ENCODE measurements around the gene PIK3AP1.
"Not testable (repeated sequence)": the region's sequence is repeated elsewhere in the genome, so short reads cannot be mapped to it uniquely, and the experiment has no call there.

Gene PIK3AP1

GRCh38 chr10:96695366-96695765, 24.9 kb downstream of the PIK3AP1 start:
- no peak for DNase-seq

- no peak for DNase-seq
Observed at GRCh38 chr10:96693431-96693830, 26.9 kb downstream of the PIK3AP1 start.

DNA sequence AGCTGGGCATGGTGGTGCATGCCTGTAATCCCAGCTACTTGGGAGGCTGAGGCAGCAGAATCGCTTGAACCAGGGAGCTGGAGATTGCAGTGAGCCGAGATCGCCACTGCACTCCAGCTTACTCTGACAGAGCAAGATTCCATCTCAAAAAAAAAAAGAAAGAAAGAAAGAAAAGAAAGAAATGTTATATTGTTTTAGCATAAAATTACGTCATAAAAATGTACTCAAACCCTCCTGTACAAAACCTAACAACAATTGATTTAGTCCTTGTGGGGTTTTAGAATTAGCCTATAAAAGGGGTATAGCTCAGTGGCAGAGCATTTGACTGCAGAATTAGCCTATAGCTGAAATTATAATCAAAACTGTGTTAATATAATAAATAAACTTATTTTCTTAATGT, 27.9 kb downstream of the PIK3AP1 start:
- DNase-seq: no peak

DNA sequence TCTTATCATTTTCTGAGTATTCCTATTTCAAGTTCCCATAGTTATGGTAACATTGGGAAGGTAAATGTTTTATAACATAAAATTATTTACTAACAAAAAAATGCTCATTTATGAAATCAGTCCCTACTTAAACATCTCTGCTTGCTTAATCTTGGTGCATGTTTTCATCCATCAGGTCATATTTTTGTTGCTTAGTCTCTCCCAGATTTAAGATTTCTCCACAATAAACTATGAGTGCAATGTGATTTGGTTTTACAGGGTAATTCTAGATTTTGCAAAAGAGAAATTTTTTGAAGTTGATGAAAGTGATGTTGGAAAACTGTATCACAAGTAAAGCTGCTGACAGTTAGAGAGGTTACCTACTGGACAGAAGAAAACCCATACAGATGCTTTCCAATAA, 28.6 kb downstream of the PIK3AP1 start:
- no peak for DNase-seq

GRCh38 chr10:96690755-96691730, 29.3 kb downstream of the PIK3AP1 start:
- DNase-seq: no peak

DNA sequence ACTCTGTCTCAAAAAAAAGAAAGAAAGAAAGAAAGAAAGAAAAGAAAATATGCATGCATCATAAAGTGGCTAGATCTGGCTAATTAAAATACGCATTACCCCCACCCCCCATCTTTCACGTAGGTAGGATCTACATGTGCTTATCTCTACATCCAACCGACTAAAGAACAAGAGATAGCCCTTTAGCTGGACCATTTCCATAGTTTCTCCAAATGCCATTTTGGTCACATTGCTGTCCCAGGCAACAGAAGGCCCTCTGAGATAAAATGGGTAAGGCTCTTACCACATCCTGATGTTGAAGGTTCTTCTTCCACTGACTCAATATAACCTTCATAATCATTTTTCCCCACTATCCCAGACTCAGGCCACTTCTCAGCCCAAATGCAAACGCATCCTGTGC, 31.5 kb downstream of the PIK3AP1 start:
- no peak for DNase-seq

DNA sequence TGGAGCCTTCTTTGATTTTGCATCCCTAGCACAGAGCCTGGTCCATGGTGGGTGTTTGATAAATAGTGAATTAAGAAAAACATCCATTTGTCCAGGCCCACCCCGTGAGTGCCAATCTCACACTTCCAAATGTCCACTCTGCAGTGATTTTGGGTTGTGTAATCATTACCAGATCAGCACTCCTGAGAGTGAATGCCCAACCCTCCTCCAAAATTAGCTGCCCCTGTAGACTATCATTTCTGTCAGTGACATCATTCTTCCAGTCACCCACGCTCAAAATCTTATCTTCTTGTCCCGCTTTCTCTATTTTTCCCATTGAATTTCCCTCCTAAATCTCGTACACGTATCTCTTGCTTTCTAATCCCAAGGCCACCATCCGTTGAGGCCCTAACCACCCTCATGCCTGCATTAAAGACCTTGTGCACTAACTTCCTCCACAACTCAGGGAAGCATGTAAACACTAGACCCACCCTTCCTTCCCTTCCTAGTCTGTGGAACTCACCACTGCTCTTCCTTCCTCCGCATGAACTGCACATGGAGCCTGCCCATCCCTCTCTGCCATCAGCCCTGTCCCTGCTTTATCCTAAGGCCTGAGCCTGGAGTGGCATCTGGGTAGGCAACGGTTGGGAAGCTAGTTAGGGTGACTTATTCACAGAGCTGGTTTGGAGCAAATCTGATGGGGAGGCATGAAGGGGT, 32.8 kb downstream of the PIK3AP1 start:
- no peak for DNase-seq

DNA sequence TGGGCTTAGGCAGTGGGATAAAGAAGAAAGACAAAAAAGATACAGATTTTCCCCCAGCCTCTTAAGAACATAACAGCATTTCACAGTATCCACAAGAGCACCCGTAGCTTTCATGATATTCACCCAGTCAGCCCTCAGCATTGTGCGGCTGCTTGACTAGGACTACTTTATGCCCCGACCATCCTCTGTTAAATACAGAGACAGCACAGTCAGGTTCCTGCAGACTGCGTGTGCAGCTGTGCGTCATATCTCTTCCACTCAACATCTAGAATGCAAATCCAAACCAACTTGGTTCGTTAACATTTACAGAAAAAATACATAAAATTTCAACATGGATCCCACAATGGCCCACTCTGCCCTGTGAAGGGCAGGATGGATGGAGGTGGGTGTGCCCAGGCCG, 33.8 kb downstream of the PIK3AP1 start:
- no peak for DNase-seq

GRCh38 chr10:96685306-96685705, 35.0 kb downstream of the PIK3AP1 start:
- DNase-seq: no peak

- DNase-seq: no peak
Observed at GRCh38 chr10:96684826-96685225, 35.5 kb downstream of the PIK3AP1 start.

GRCh38 chr10:96683710-96684109, 36.6 kb downstream of the PIK3AP1 start:
- no peak for DNase-seq

DNA sequence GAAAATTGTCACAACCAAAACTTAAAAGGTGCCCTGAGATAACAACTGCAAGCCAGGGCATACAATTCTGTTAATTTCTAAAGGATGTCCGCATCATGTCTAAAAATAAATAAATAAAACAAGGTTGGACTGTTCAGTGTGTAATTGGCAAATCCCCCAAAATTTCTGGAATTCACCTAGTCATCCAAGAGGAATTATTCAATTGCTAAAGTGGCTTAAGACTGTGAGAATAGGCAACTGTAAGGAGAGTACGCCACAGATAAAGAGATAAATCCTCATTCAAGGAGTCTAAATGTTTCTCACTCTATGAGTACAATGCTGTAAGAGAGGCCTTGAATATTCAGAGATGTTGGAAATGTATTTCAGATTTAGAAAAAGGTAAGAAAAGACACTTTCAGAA, 37.2 kb downstream of the PIK3AP1 start:
- DNase-seq: no peak

DNA sequence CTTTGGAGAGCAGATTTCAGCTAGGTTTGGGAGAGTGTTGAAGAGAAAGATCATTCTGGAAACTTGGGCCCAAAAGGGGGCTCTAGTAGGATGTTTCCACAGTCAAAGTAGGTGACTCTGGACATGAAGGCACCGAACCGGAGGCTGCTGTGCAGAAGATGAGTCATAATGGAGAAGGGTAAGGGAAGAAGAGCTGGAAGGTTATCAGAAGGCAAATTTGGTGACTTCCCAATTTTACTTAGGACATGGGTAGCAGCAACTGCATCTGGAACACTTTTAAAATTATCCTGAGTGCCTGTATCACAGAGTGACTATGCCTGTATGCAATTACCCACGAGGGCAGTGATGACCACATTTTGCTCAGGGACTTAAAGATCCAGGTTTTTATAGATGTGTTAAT, 38.8 kb downstream of the PIK3AP1 start:
- no peak for DNase-seq

- DNase-seq: not testable (repeated sequence)
Observed at GRCh38 chr10:96680463-96680862, 39.9 kb downstream of the PIK3AP1 start.

GRCh38 chr10:96678725-96679124, 41.6 kb downstream of the PIK3AP1 start:
- no peak for DNase-seq

DNA sequence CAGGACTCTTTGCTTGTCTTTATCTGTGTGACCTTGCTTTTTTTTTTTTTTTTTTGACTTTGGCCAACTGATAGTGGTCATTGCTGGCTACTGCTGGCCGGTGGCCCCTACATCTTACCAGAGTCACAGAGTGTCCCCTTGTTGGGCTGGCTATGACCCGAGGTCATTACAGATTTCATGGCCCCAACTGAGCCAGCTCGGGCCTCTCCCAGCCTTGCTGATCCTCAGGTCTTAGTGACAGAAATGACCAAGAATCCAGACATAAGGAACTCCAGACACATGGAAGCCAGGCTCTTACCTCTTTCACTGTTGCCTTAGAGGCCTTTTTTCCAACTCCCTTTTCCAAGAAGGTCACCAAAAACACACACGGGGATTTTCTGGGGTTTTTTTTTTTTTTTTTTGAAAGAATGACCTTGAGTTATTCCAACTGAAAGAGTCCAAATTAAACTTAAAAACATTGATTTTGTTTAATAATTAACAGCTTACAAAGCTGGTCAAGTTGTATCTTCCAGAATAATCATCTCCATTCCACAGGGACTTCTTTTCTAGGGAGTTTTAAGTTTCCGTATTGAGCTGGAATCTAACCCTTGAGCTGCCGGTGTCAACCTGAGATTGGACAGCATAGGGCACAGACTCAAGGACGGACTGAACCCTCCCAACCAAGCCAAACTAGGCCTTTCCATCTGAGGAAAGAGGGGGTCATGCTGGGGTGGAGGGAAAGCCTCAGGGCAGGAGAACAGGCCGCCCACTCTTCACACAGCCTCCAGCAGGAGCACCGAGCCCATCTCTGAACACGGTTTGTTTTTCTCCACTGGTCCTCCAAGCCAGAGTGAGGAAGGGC, 43.8 kb downstream of the PIK3AP1 start:
- no peak for DNase-seq

DNA sequence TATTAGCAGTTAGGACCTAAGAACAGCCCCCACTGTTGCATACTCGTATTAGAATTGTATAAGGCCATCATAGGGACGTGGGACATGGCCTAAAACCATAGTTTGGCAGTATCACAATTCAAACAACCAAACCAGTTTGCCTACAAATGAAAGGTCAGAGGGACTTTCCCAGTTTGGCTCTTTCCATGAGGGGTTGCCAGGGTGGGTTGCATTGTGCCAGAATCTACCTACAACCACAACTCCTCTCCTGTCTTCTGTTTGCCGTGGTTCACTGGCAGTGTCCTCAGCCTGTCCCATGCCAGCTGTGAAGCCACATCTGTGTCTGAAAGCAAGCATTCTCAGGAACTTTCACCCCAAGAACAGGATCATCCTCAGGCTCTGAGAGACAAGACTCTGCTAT, 44.5 kb downstream of the PIK3AP1 start:
- no peak for DNase-seq

GRCh38 chr10:96673318-96674099, 46.8 kb downstream of the PIK3AP1 start:
- no peak for DNase-seq

- no peak for DNase-seq
Observed at GRCh38 chr10:96672481-96673175, 47.7 kb downstream of the PIK3AP1 start.

DNA sequence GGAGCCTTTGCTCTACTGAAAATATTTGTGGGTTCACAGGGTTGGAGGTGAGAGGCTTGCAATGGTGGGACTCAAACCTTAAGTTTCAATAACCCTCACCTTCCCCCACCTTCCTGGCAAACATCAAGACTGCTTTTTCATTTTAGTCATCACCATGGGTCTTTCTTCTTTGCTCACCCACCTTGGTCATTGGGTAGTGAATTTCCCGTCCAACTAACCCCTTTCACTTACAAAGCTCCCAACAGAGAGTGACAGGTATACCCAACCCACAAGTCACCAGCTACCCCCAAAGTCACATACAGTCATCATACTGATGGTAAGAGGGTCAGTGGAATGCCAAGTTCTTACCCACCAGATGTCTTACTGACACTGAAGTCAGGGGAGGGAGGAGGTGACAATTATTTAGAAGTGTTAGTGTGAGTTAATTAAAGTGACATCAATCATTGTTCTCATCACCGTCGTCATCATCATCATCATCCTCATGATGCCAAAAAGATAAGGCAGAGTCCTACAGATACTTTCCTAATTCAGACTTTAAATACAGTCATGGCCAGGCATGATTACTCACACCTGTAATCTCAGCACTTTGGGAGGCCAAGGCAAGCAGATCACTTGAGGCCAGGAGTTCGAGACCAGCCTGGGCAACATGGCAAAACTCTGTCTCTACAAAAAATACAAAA, 49.0 kb downstream of the PIK3AP1 start:
- DNase-seq: no peak

GRCh38 chr10:96670786-96671185, 49.5 kb downstream of the PIK3AP1 start:
- no peak for DNase-seq
